ENCODE data around the gene CLTCL1. TPM values are rescaled to one million over a fixed set of nuclear protein-coding genes. Genes with fewer than 3 reads are reported as not detected.

Gene CLTCL1
- total and polyA plus RNA-seq, 4 donors: 2.0 to 4.8 (median 2.6) TPM

- Histone ChIP-seq H3K27ac (ENCODE audit: low read depth in 1 of 2, low read length in 2 of 2) (no peak overlapping the region), H3K9ac (ENCODE audit: low read depth in 1 of 2, low read length in 2 of 2) (no peak overlapping the region), H3K4me3 (ENCODE audit: low read depth in 1 of 3, low read length in 3 of 3) (no peak overlapping the region), H3K36me3 (ENCODE audit: control insufficient read depth in 4 of 4, insufficient read depth in 3 of 4, low read depth in 1 of 4, low read length in 3 of 4) (peaks cover 0 to 2% (median 0%) of the 10 kb centered on the region in 4 donors), H3K27me3 (ENCODE audit: control insufficient read depth in 4 of 4, insufficient read depth in 4 of 4, low read length in 3 of 4) (no peaks in the 10 kb centered on the region), H3K9me3 (ENCODE audit: control insufficient read depth in 4 of 4, low read length in 3 of 4) (no peaks in the 10 kb centered on the region), H3K4me1 (ENCODE audit: control insufficient read depth in 4 of 4, insufficient read depth in 4 of 4, low read length in 3 of 4) (no peaks in the 10 kb centered on the region)
- no peak for DNase-seq (ENCODE audit: low spot score)
- TF ChIP-seq NR2F2 (IDR thresholded peaks at IDR 0.05) (no peak), RAD21 (IDR thresholded peaks at IDR 0.05) (no peak), FOXA1 (IDR thresholded peaks at IDR 0.05) (no peak), YY1 (IDR thresholded peaks at IDR 0.05) (no peak), SP1 (IDR thresholded peaks at IDR 0.05) (no peak), HNF4G (IDR thresholded peaks at IDR 0.05) (no peak), CTCF (IDR thresholded peaks at IDR 0.05; ENCODE audit: low read depth, low read length, missing input control) (no peak), HNF4A (conservative IDR thresholded peaks at IDR 0.05) (no peak), GABPA (IDR thresholded peaks at IDR 0.05 in 1 of 2, conservative IDR thresholded peaks at IDR 0.05 in 1 of 2) (no peak)
- TF ChIP-seq, protein P1, sequence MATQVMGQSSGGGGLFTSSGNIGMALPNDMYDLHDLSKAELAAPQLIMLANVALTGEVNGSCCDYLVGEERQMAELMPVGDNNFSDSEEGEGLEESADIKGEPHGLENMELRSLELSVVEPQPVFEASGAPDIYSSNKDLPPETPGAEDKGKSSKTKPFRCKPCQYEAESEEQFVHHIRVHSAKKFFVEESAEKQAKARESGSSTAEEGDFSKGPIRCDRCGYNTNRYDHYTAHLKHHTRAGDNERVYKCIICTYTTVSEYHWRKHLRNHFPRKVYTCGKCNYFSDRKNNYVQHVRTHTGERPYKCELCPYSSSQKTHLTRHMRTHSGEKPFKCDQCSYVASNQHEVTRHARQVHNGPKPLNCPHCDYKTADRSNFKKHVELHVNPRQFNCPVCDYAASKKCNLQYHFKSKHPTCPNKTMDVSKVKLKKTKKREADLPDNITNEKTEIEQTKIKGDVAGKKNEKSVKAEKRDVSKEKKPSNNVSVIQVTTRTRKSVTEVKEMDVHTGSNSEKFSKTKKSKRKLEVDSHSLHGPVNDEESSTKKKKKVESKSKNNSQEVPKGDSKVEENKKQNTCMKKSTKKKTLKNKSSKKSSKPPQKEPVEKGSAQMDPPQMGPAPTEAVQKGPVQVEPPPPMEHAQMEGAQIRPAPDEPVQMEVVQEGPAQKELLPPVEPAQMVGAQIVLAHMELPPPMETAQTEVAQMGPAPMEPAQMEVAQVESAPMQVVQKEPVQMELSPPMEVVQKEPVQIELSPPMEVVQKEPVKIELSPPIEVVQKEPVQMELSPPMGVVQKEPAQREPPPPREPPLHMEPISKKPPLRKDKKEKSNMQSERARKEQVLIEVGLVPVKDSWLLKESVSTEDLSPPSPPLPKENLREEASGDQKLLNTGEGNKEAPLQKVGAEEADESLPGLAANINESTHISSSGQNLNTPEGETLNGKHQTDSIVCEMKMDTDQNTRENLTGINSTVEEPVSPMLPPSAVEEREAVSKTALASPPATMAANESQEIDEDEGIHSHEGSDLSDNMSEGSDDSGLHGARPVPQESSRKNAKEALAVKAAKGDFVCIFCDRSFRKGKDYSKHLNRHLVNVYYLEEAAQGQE (IDR thresholded peaks at IDR 0.05): no peak
- 93% methylated on average over 10 of the region's 10 CpGs for WGBS
These were observed 46.7 kb downstream of the CLTCL1 start for GRCh38 chr22:19244600-19245352.

- 89% methylated on average over 4 of the region's 4 CpGs for WGBS
- DNase-seq (ENCODE audit: low spot score): no peak
- Histone ChIP-seq H3K4me3 (ENCODE audit: low read depth in 1 of 3, low read length in 3 of 3) (no peak overlapping the region), H3K36me3 (ENCODE audit: control insufficient read depth in 4 of 4, insufficient read depth in 3 of 4, low read depth in 1 of 4, low read length in 3 of 4) (peaks cover 0 to 5% (median 1%) of the 10 kb centered on the region in 4 donors), H3K9ac (ENCODE audit: low read depth in 1 of 2, low read length in 2 of 2) (no peak overlapping the region), H3K9me3 (ENCODE audit: control insufficient read depth in 4 of 4, low read length in 3 of 4) (no peaks in the 10 kb centered on the region), H3K4me1 (ENCODE audit: control insufficient read depth in 4 of 4, insufficient read depth in 4 of 4, low read length in 3 of 4) (no peaks in the 10 kb centered on the region), H3K27ac (ENCODE audit: low read depth in 1 of 2, low read length in 2 of 2) (no peak overlapping the region), H3K27me3 (ENCODE audit: control insufficient read depth in 4 of 4, insufficient read depth in 4 of 4, low read length in 3 of 4) (no peaks in the 10 kb centered on the region)
- no peak for TF ChIP-seq FOXA2 (IDR thresholded peaks at IDR 0.05)
- no peak for TF ChIP-seq ATF3 (IDR thresholded peaks at IDR 0.05)
- no peak for TF ChIP-seq RXRA (IDR thresholded peaks at IDR 0.05)
- TF ChIP-seq HNF4G (IDR thresholded peaks at IDR 0.05): no peak
- TF ChIP-seq FOXA1 (IDR thresholded peaks at IDR 0.05): no peak
- TF ChIP-seq TAF1 (conservative IDR thresholded peaks at IDR 0.05): no peak
- no peak for TF ChIP-seq MAX (IDR thresholded peaks at IDR 0.05)
- no peak for TF ChIP-seq SP1 (IDR thresholded peaks at IDR 0.05)
- no peak for TF ChIP-seq NR2F2 (IDR thresholded peaks at IDR 0.05)
- no peak for TF ChIP-seq CTCF (IDR thresholded peaks at IDR 0.05; ENCODE audit: low read depth, low read length, missing input control)
- TF ChIP-seq GABPA (IDR thresholded peaks at IDR 0.05 in 1 of 2, conservative IDR thresholded peaks at IDR 0.05 in 1 of 2): no peak
- no peak for TF ChIP-seq EGR1 (IDR thresholded peaks at IDR 0.05; ENCODE audit: low read depth in 2 of 2)
- TF ChIP-seq ZBTB33 (IDR thresholded peaks at IDR 0.05): no peak
- TF ChIP-seq, protein P1 (IDR thresholded peaks at IDR 0.05): no peak
These were observed 48.8 kb downstream of the CLTCL1 start for GRCh38 chr22:19242699-19243098.

All from liver (tissue), 9 donors.